Measurements from ENCODE around the gene SH3GLB1. TPM values are rescaled to one million over a fixed set of nuclear protein-coding genes. Genes with fewer than 3 reads are reported as not detected.

SH3GLB1 gene
- total and polyA plus RNA-seq, 2 of the 13 experiments (the other 11 are each of a cell fraction or from before 2014, with no cell fraction given): 26.0 to 41.5 TPM

- TF ChIP-seq IRF9 (CRISPR knock-in tag; IDR thresholded peaks at IDR 0.05; ENCODE audit: borderline replicate concordance): no peak
- no peak for TF ChIP-seq ZNF44 (CRISPR knock-in tag; IDR thresholded peaks at IDR 0.05)
- no peak for TF ChIP-seq ZNF12 (CRISPR knock-in tag; IDR thresholded peaks at IDR 0.05)
- TF ChIP-seq E2F5 (CRISPR knock-in tag; conservative IDR thresholded peaks at IDR 0.05): no peak
- no peak for TF ChIP-seq THAP11 (CRISPR knock-in tag; IDR thresholded peaks at IDR 0.05)
- TF ChIP-seq EP300 (IDR thresholded peaks at IDR 0.05; ENCODE audit: low read depth in 2 of 2, low read length in 2 of 2): no peak
- TF ChIP-seq EP300 (CRISPR knock-in tag; IDR thresholded peaks at IDR 0.05; ENCODE audit: borderline replicate concordance): no peak
- no peak for TF ChIP-seq ZBTB1 (CRISPR knock-in tag; IDR thresholded peaks at IDR 0.05; ENCODE audit: borderline replicate concordance)
- TF ChIP-seq BCLAF1 (IDR thresholded peaks at IDR 0.05): no peak
Observed at GRCh38 chr1:86787621-86788020, 83.2 kb downstream of the SH3GLB1 start (continued).
